HepG2 (cell line): ENCODE results near the gene ITCH. TPM values are rescaled to one million over a fixed set of nuclear protein-coding genes. Genes with fewer than 3 reads are reported as not detected.
"Not testable (repeated sequence)": the region's sequence is repeated elsewhere in the genome, so short reads cannot be mapped to it uniquely, and the experiment has no call there.

Source experiments
- ATAC-seq: fragments of 200-7000 bp; cut with Tn5 transposase; 3 replicates; pipeline ENCODE4 v1.9.1; 2020; ENCODE audit warnings: mild to moderate bottlenecking, moderate library complexity
- BruUV-seq: library from RNA; stranded (reverse); fragments of 400-500 nt; replicated peaks from 2 replicates; lab custom pipeline; 2021; lab: Mats Ljungman, UMichigan
- CTCF ChIA-PET: fragments of 300-600 bp; formaldehyde crosslinking; extraction: SDS; loops from one replicate; lab custom pipeline; 2021; ENCODE audit warnings: low total read pairs, inconsistent platforms, low intra/inter-chr PET ratio; lab: Yijun Ruan, JAX
- POLR2A ChIA-PET: fragments of 350-600 bp; sonication (Branson Sonifier 250); formaldehyde crosslinking; loops from one replicate; lab custom pipeline; 2020; ENCODE audit warnings: antibody characterized with exemption, inconsistent platforms; lab: Yijun Ruan, JAX
- DNase-seq: peaks from one replicate; pipeline ENCODE4 v3.0.0-alpha.2; 2015; ENCODE audit warnings: low spot score
- FAIRE-seq: peaks from 3 replicates; lab custom pipeline; 2011; peaks lifted over from hg19 to GRCh38; lab: Jason Lieb, UNC
- H2AFZ ChIP-seq: one replicate; pipeline ENCODE4 v1.6.1; 2011; ENCODE audit warnings: low read length, inconsistent platforms
- H3K27ac ChIP-seq: fragments of 300-600 bp; 3 replicates; pipeline ENCODE4 v1.8.0; 2011; ENCODE audit warnings: mixed run types, mild to moderate bottlenecking, mixed read lengths, low read length, inconsistent platforms; ENCODE audit not compliant: insufficient read depth; ENCODE audit errors: extremely low read length
- H3K27me3 ChIP-seq, 2 experiments: fragments of 200-600 bp in 1 of 2; 2 replicates in 1 of 2; 3 replicates in 1 of 2; pipeline versions ENCODE4 v1.6.0 to v1.8.0; 2011; ENCODE audit warnings: low read length in 2 of 2, mild to moderate bottlenecking in 2 of 2, moderate library complexity in 2 of 2, inconsistent platforms in 1 of 2; ENCODE audit not compliant: insufficient read depth in 2 of 2, control insufficient read depth in 1 of 2
- H3K36me3 ChIP-seq, 2 experiments: fragments of 200-600 bp in 1 of 2; replicated peaks in 1 of 2; 2 replicates in 1 of 2; 3 replicates in 1 of 2; pipeline versions ENCODE4 v1.5.1 to v1.8.0; 2011; ENCODE audit warnings: low read length in 2 of 2, inconsistent platforms in 1 of 2; ENCODE audit not compliant: insufficient read depth in 2 of 2, control insufficient read depth in 1 of 2
- H3K4me1 ChIP-seq: 2 replicates; pipeline ENCODE4 v1.5.1; 2012; ENCODE audit warnings: low read length, inconsistent platforms; ENCODE audit not compliant: insufficient read depth
- H3K4me2 ChIP-seq: 2 replicates; pipeline ENCODE4 v1.6.0; 2011; ENCODE audit warnings: low read depth, low read length, inconsistent platforms
- H3K4me3 ChIP-seq, 3 experiments: fragments of 200-600 bp in 1 of 3; sonication (generic), shearing (Covaris generic) in 1 of 3; replicated peaks in 1 of 3; 2 replicates each; pipeline ENCODE4 v1.5.1; 2011 to 2016; ENCODE audit warnings: low read length in 3 of 3, inconsistent platforms in 2 of 3, low read depth in 2 of 3, mild to moderate bottlenecking in 2 of 3, control low read depth in 1 of 3, mixed read lengths in 1 of 3; ENCODE audit not compliant: insufficient read depth in 1 of 3
- H3K79me2 ChIP-seq: one replicate; pipeline ENCODE4 v1.6.1; 2011; ENCODE audit warnings: low read length, inconsistent platforms; ENCODE audit not compliant: insufficient read depth
- H3K9ac ChIP-seq: 2 replicates; pipeline ENCODE4 v1.6.0; 2011; ENCODE audit warnings: mild to moderate bottlenecking, low read depth, low read length, inconsistent platforms; ENCODE audit not compliant: insufficient read depth
- H3K9me3 ChIP-seq: 2 replicates; pipeline ENCODE4 v1.5.1; 2012; ENCODE audit warnings: mild to moderate bottlenecking, low read length
- H4K20me1 ChIP-seq: 2 replicates; pipeline ENCODE4 v1.6.0; 2011; ENCODE audit warnings: inconsistent platforms, mild to moderate bottlenecking, low read length, moderate library complexity; ENCODE audit not compliant: insufficient read depth
- CHD4 ChIP-seq: fragments of 200-600 bp; sonication (generic); IDR thresholded peaks from 2 replicates; pipeline ENCODE4 v1.7.0; 2017; ENCODE audit warnings: mild to moderate bottlenecking, low read length, borderline replicate concordance
- HNF4G ChIP-seq, 2 experiments: sonication (generic) in 1 of 2; formaldehyde crosslinking in 1 of 2; IDR thresholded peaks; 2 replicates each; pipeline versions ENCODE4 v1.4.0 to v1.6.1; 2011 to 2020; ENCODE audit warnings: borderline replicate concordance in 2 of 2, low read depth in 2 of 2, mild to moderate bottlenecking in 2 of 2, low read length in 1 of 2, missing genetic modification reagents in 1 of 2, moderate library complexity in 1 of 2
- KMT2A ChIP-seq: sonication (generic); formaldehyde crosslinking; IDR thresholded peaks from 2 replicates; pipeline ENCODE4 v1.4.0; 2020; ENCODE audit warnings: missing genetic modification reagents
- NR2C2 ChIP-seq: sonication (generic); formaldehyde crosslinking; IDR thresholded peaks from 2 replicates; pipeline ENCODE4 v1.4.0; 2020; ENCODE audit warnings: missing genetic modification reagents, mild to moderate bottlenecking, moderate library complexity, borderline replicate concordance
- NR2F1 ChIP-seq, 2 experiments: fragments of 450-650 bp in 1 of 2; formaldehyde crosslinking in 1 of 2; IDR thresholded peaks; 2 replicates each; pipeline versions ENCODE4 v1.5.0 to v1.6.1; 2016 to 2020; ENCODE audit warnings: mild to moderate bottlenecking in 1 of 2, missing compliant biosample characterization in 1 of 2, missing genetic modification reagents in 1 of 2, moderate library complexity in 1 of 2
- SNAPC4 ChIP-seq: sonication (generic); formaldehyde crosslinking; IDR thresholded peaks from 2 replicates; pipeline ENCODE4 v1.4.0; 2020; ENCODE audit warnings: mild to moderate bottlenecking, missing genetic modification reagents
- TCF7L2 ChIP-seq: IDR thresholded peaks from 2 replicates; pipeline ENCODE4 v1.6.1; 2011; ENCODE audit warnings: mild to moderate bottlenecking, low read depth, low read length, moderate library complexity
- ZBTB38 ChIP-seq: sonication (generic); formaldehyde crosslinking; IDR thresholded peaks from 2 replicates; pipeline ENCODE4 v1.5.1; 2020; ENCODE audit warnings: mild to moderate bottlenecking, missing genetic modification reagents
- ZEB1 ChIP-seq: IDR thresholded peaks from 2 replicates; pipeline ENCODE4 v1.6.1; 2012; ENCODE audit warnings: mild to moderate bottlenecking, low read depth, inconsistent platforms; ENCODE audit not compliant: insufficient replicate concordance
- ZNF75D ChIP-seq: sonication (generic); formaldehyde crosslinking; IDR thresholded peaks from 2 replicates; pipeline ENCODE4 v1.8.1; 2023; ENCODE audit warnings: missing genetic modification reagents, mild to moderate bottlenecking, borderline replicate concordance
- WGBS: methylation state at CpG from one replicate; pipeline ENCODE4 v1.1.6; 2017; ENCODE audit warnings: low lambda C conversion rate; 5-methylcytosine and 5-hydroxymethylcytosine counted together
- in situ Hi-C: cut with HindIII; loops from 2 replicates; pipeline ENCODE4 v1.10.0; 2017; ENCODE audit warnings: low pct_unique_long_range_greater_than_20kb; ENCODE audit not compliant: extremely low pct_ligation_motif_present
- intact Hi-C: fragments of 100-400 bp; cut with micrococcal nuclease; formaldehyde crosslinking; loops from one replicate; pipeline ENCODE4 v1.10.0; 2022; ENCODE audit not compliant: unreplicated experiment
- polyA plus RNA-seq, 8 experiments: library from polyadenylated mRNA; depleted of rRNA in 3 of 8; stranded (reverse) in 7 of 8; unstranded in 1 of 8; fragments of >200 nt; fragmentation: Illumina TruSeq in 4 of 8; extraction: Trizol in 4 of 8; gene quantifications; 2 replicates each; pipeline versions ENCODE4 v1.2.1 to v1.2.3, GENCODE V29; 2011 to 2016; ENCODE audit warnings: low read depth in 4 of 8, missing spikeins in 1 of 8, mixed read lengths in 1 of 8; ENCODE audit not compliant: insufficient read depth in 1 of 8
- total RNA-seq, 5 experiments: library from RNA; depleted of rRNA; stranded (reverse); fragments of >200 nt; fragmentation: Illumina TruSeq; extraction: Trizol; gene quantifications; 2 replicates each; pipeline ENCODE4 v1.2.3, GENCODE V29; 2016; ENCODE audit warnings: low read depth in 1 of 5

The ITCH gene
- total and polyA plus RNA-seq, 2 of the 13 experiments (the other 11 are each of a cell fraction or from before 2014, with no cell fraction given), result 20.5 to 112 TPM

GRCh38 chr20:34328928-34329677 lies 34.0 kb upstream of the ITCH start (continued):
- no peak for TF ChIP-seq KMT2A (CRISPR knock-in tag)
- 0 out of 2 replicates have a peak, but pooled peaks have one; percentile 31 for TF ChIP-seq ZBTB38
- TF ChIP-seq TCF7L2, result no peak

- Histone ChIP-seq H3K4me2 (peak overlapping the region; percentile 59), H3K4me1 (peaks cover 57% of the 10 kb centered on the region), H3K27ac (peak overlapping the region; percentile 63), H3K4me3 (peak overlapping the region in 2 of 3 experiments; percentile 39 to 45; a peak in 3 of 6 replicates)
- intact Hi-C loops, result loop anchor here (5.0 kb wide), 1 partner anchor 76 kb away; no protein-coding TSS in a partner anchor
- peak; percentile 51 for ATAC-seq
- H3K9ac ChIP-seq; CTCF ChIA-PET; DNase-seq; H2AFZ ChIP-seq; H3K79me2 ChIP-seq; H3K9me3 ChIP-seq; in situ Hi-C loops; BruUV-seq; H3K27me3 ChIP-seq; H3K36me3 ChIP-seq; H4K20me1 ChIP-seq; TF ChIP-seq HNF4G (IDR thresholded peaks at IDR 0.05; ENCODE audit: borderline replicate concordance, low read depth, low read length): not testable (repeated sequence)
- peak; percentile 48 for FAIRE-seq
- WGBS, result 23% methylated on average over 15 of the region's 15 CpGs
- POLR2A ChIA-PET, result interaction anchor here (0.8 to 7.5 kb wide), 4 partner anchors 8 to 185 kb away, joined by 3 to 89 read pairs (median 4); partner anchors contain the start of genes DYNLRB1 and ITCH
- 0 out of 2 replicates have a peak, but pooled peaks have one; percentile 21 for TF ChIP-seq SNAPC4 (CRISPR knock-in tag)
- peak; percentile 47 for TF ChIP-seq ZEB1
- peak; percentile 81 for TF ChIP-seq HNF4G (CRISPR knock-in tag; IDR thresholded peaks at IDR 0.05; ENCODE audit: borderline replicate concordance, low read depth)
- peak; percentile 69 to 81; a peak in 2 of 4 replicates for TF ChIP-seq NR2F1 (CRISPR knock-in tag; IDR thresholded peaks at IDR 0.05)
- TF ChIP-seq ZNF75D (CRISPR knock-in tag), result 0 out of 2 replicates have a peak, but pooled peaks have one; percentile 63
- TF ChIP-seq NR2C2 (CRISPR knock-in tag), result peak; percentile 79; the same call in 1 of the 2 replicates
- TF ChIP-seq CHD4, result peak; percentile 79
- TF ChIP-seq ZBTB38, result peak; percentile 12; the same call in 1 of the 2 replicates
Observed at GRCh38 chr20:34330861-34331544, 32.1 kb upstream of the ITCH start.
